GM12878 (cell line): Measurements from ENCODE around the gene BEST4.

Source experiments
- BCL11A ChIP-seq: IDR thresholded peaks from 2 replicates; pipeline ENCODE4 v1.6.1; 2011; ENCODE audit warnings: low read depth, low read length
- BRCA1 ChIP-seq: IDR thresholded peaks from 2 replicates; pipeline ENCODE4 v1.6.1; 2011; ENCODE audit warnings: low read depth, low read length, improper control_type of control experiment
- CHD1 ChIP-seq: IDR thresholded peaks from 2 replicates; pipeline ENCODE4 v1.6.1; 2012; ENCODE audit warnings: low read depth, low read length, improper control_type of control experiment
- CHD2 ChIP-seq: IDR thresholded peaks from 2 replicates; pipeline ENCODE4 v1.6.1; 2011; ENCODE audit warnings: low read depth, low read length, improper control_type of control experiment, borderline replicate concordance
- JUNB ChIP-seq: IDR thresholded peaks from 2 replicates; pipeline ENCODE4 v1.6.1; 2016; ENCODE audit warnings: antibody characterized with exemption, mild to moderate bottlenecking
- RCOR1 ChIP-seq: conservative IDR thresholded peaks from 2 replicates; pipeline ENCODE4 v1.6.1; 2012; ENCODE audit warnings: low read depth, low read length, improper control_type of control experiment
- SMC3 ChIP-seq: IDR thresholded peaks from 2 replicates; pipeline ENCODE4 v1.6.1; 2011; ENCODE audit warnings: low read length, improper control_type of control experiment, borderline replicate concordance
- TF ChIP-seq, protein P1 (sequence below), 3 experiments: IDR thresholded peaks in 2 of 3; conservative IDR thresholded peaks in 1 of 3; 2 replicates each; pipeline ENCODE4 v1.5.1; 2011; ENCODE audit warnings: low read depth in 3 of 3, low read length in 3 of 3, mild to moderate bottlenecking in 3 of 3, control low read depth in 2 of 3, moderate library complexity in 2 of 3, inconsistent platforms in 1 of 3, mixed read lengths in 1 of 3; ENCODE audit not compliant: control insufficient read depth in 2 of 3, insufficient read depth in 1 of 3; ENCODE audit errors: extremely low read depth in 1 of 3
- TF ChIP-seq, protein P2 (sequence below): IDR thresholded peaks from 2 replicates; pipeline ENCODE4 v1.6.1; 2012; ENCODE audit warnings: improper control_type of control experiment, low read depth, low read length; ENCODE audit not compliant: insufficient replicate concordance
- TF ChIP-seq, protein P3 (sequence below): fragments of 150-350 bp; IDR thresholded peaks from 2 replicates; pipeline ENCODE4 v1.6.1; 2016; ENCODE audit warnings: low read depth, low read length
- TF ChIP-seq, protein P4 (sequence below): fragments of 450-650 bp; IDR thresholded peaks from 2 replicates; pipeline ENCODE4 v1.6.1; 2016; ENCODE audit warnings: mild to moderate bottlenecking

DNA sequence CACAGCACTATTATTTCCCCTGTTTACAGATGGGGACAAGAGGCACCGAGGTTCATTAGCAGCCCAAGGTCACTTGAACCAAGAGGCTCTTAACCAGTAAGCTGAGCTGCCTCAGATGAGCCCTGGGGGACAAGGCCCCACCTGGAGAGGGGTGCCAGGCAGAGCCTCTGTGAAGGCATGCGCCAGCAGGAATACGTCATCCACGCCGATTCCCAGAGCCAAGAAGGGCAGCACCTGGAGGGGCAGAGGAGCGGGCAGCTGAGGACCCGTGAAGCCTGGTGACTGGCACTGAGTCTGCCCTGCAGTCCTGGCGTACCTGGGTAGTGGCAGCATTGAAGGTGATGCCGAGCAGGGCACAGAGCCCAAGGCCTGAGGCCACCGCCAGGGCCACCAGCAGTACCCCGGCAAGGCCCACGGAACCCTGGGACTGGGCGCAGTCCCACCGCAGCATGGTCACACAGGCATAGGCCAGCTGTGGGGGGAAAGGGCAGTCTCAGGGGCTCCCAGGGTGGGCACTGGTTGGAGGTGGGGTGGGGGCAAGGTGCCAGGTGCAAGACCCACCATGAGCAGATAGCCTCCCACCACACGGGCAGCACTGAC is 41.0 kb upstream of the BEST4 start:
- TF ChIP-seq, protein P1, sequence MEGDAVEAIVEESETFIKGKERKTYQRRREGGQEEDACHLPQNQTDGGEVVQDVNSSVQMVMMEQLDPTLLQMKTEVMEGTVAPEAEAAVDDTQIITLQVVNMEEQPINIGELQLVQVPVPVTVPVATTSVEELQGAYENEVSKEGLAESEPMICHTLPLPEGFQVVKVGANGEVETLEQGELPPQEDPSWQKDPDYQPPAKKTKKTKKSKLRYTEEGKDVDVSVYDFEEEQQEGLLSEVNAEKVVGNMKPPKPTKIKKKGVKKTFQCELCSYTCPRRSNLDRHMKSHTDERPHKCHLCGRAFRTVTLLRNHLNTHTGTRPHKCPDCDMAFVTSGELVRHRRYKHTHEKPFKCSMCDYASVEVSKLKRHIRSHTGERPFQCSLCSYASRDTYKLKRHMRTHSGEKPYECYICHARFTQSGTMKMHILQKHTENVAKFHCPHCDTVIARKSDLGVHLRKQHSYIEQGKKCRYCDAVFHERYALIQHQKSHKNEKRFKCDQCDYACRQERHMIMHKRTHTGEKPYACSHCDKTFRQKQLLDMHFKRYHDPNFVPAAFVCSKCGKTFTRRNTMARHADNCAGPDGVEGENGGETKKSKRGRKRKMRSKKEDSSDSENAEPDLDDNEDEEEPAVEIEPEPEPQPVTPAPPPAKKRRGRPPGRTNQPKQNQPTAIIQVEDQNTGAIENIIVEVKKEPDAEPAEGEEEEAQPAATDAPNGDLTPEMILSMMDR (IDR thresholded peaks at IDR 0.05 in 2 of 3, conservative IDR thresholded peaks at IDR 0.05 in 1 of 3; ENCODE audit: control insufficient read depth in 2 of 3, extremely low read depth in 1 of 3, insufficient read depth in 1 of 3, low read depth in 3 of 3, low read length in 3 of 3): no peak
- TF ChIP-seq BCL11A: no peak
- no peak for TF ChIP-seq JUNB
- no peak for TF ChIP-seq BRCA1
- no peak for TF ChIP-seq RCOR1
- TF ChIP-seq, protein P2, sequence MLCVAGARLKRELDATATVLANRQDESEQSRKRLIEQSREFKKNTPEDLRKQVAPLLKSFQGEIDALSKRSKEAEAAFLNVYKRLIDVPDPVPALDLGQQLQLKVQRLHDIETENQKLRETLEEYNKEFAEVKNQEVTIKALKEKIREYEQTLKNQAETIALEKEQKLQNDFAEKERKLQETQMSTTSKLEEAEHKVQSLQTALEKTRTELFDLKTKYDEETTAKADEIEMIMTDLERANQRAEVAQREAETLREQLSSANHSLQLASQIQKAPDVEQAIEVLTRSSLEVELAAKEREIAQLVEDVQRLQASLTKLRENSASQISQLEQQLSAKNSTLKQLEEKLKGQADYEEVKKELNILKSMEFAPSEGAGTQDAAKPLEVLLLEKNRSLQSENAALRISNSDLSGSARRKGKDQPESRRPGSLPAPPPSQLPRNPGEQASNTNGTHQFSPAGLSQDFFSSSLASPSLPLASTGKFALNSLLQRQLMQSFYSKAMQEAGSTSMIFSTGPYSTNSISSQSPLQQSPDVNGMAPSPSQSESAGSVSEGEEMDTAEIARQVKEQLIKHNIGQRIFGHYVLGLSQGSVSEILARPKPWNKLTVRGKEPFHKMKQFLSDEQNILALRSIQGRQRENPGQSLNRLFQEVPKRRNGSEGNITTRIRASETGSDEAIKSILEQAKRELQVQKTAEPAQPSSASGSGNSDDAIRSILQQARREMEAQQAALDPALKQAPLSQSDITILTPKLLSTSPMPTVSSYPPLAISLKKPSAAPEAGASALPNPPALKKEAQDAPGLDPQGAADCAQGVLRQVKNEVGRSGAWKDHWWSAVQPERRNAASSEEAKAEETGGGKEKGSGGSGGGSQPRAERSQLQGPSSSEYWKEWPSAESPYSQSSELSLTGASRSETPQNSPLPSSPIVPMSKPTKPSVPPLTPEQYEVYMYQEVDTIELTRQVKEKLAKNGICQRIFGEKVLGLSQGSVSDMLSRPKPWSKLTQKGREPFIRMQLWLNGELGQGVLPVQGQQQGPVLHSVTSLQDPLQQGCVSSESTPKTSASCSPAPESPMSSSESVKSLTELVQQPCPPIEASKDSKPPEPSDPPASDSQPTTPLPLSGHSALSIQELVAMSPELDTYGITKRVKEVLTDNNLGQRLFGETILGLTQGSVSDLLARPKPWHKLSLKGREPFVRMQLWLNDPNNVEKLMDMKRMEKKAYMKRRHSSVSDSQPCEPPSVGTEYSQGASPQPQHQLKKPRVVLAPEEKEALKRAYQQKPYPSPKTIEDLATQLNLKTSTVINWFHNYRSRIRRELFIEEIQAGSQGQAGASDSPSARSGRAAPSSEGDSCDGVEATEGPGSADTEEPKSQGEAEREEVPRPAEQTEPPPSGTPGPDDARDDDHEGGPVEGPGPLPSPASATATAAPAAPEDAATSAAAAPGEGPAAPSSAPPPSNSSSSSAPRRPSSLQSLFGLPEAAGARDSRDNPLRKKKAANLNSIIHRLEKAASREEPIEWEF: no peak
- TF ChIP-seq, protein P3, sequence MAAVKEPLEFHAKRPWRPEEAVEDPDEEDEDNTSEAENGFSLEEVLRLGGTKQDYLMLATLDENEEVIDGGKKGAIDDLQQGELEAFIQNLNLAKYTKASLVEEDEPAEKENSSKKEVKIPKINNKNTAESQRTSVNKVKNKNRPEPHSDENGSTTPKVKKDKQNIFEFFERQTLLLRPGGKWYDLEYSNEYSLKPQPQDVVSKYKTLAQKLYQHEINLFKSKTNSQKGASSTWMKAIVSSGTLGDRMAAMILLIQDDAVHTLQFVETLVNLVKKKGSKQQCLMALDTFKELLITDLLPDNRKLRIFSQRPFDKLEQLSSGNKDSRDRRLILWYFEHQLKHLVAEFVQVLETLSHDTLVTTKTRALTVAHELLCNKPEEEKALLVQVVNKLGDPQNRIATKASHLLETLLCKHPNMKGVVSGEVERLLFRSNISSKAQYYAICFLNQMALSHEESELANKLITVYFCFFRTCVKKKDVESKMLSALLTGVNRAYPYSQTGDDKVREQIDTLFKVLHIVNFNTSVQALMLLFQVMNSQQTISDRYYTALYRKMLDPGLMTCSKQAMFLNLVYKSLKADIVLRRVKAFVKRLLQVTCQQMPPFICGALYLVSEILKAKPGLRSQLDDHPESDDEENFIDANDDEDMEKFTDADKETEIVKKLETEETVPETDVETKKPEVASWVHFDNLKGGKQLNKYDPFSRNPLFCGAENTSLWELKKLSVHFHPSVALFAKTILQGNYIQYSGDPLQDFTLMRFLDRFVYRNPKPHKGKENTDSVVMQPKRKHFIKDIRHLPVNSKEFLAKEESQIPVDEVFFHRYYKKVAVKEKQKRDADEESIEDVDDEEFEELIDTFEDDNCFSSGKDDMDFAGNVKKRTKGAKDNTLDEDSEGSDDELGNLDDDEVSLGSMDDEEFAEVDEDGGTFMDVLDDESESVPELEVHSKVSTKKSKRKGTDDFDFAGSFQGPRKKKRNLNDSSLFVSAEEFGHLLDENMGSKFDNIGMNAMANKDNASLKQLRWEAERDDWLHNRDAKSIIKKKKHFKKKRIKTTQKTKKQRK: no peak
- TF ChIP-seq, protein P4, sequence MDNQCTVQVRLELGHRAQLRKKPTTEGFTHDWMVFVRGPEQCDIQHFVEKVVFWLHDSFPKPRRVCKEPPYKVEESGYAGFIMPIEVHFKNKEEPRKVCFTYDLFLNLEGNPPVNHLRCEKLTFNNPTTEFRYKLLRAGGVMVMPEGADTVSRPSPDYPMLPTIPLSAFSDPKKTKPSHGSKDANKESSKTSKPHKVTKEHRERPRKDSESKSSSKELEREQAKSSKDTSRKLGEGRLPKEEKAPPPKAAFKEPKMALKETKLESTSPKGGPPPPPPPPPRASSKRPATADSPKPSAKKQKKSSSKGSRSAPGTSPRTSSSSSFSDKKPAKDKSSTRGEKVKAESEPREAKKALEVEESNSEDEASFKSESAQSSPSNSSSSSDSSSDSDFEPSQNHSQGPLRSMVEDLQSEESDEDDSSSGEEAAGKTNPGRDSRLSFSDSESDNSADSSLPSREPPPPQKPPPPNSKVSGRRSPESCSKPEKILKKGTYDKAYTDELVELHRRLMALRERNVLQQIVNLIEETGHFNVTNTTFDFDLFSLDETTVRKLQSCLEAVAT: no peak
- no peak for TF ChIP-seq SMC3
- no peak for TF ChIP-seq CHD1
- no peak for TF ChIP-seq CHD2
